ENCODE measurements around the gene PRDM1.

Gene PRDM1

GRCh38 chr6:106104941-106105340 is 18.8 kb downstream of the PRDM1 start:
- H3K4me3 ChIP-seq (replicated peaks; ENCODE audit: low read depth, low read length): no peak overlapping the region
- DNase-seq (ENCODE audit: extremely low read depth, low read depth): no peak
- no peak for TF ChIP-seq CTCF (IDR thresholded peaks at IDR 0.05; ENCODE audit: low read depth, low read length, missing control alignments)

- DNase-seq (ENCODE audit: extremely low read depth, low read depth): no peak
- TF ChIP-seq CTCF (IDR thresholded peaks at IDR 0.05; ENCODE audit: low read depth, low read length, missing control alignments): no peak
- no peak overlapping the region for H3K4me3 ChIP-seq (replicated peaks; ENCODE audit: low read depth, low read length)
Observed at GRCh38 chr6:106105493-106105892, 19.4 kb downstream of the PRDM1 start.

- no peak overlapping the region for H3K4me3 ChIP-seq (replicated peaks; ENCODE audit: low read depth, low read length)
- TF ChIP-seq CTCF (IDR thresholded peaks at IDR 0.05; ENCODE audit: low read depth, low read length, missing control alignments): no peak
- DNase-seq (ENCODE audit: extremely low read depth, low read depth): no peak
Observed at GRCh38 chr6:106106276-106107042, 20.3 kb downstream of the PRDM1 start.

GRCh38 chr6:106107043-106107613 is 21.0 kb downstream of the PRDM1 start:
- H3K4me3 ChIP-seq (replicated peaks; ENCODE audit: low read depth, low read length): no peak overlapping the region
- no peak for TF ChIP-seq CTCF (IDR thresholded peaks at IDR 0.05; ENCODE audit: low read depth, low read length, missing control alignments)
- DNase-seq (ENCODE audit: extremely low read depth, low read depth): no peak

- TF ChIP-seq CTCF (IDR thresholded peaks at IDR 0.05; ENCODE audit: low read depth, low read length, missing control alignments): no peak
- no peak for DNase-seq (ENCODE audit: extremely low read depth, low read depth)
- H3K4me3 ChIP-seq (replicated peaks; ENCODE audit: low read depth, low read length): no peak overlapping the region
Observed at GRCh38 chr6:106108129-106108528, 22.0 kb downstream of the PRDM1 start.

- no peak for DNase-seq (ENCODE audit: extremely low read depth, low read depth)
- H3K4me3 ChIP-seq (replicated peaks; ENCODE audit: low read depth, low read length): no peak overlapping the region
- no peak for TF ChIP-seq CTCF (IDR thresholded peaks at IDR 0.05; ENCODE audit: low read depth, low read length, missing control alignments)
Observed at GRCh38 chr6:106109029-106109428, 22.9 kb downstream of the PRDM1 start.

All from HFF-Myc (cell line).